Pons (tissue), 1 donor: Measurements from ENCODE around the gene TMEM245.
A peak's percentile ranks its signal among the peaks of the same experiment; 100 is the strongest.
"Not testable (repeated sequence)": the region's sequence is repeated elsewhere in the genome, so short reads cannot be mapped to it uniquely, and the experiment has no call there.

Source experiments
- DNase-seq: peaks from one replicate; pipeline ENCODE4 v3.0.0-alpha.2; 2016; ENCODE audit warnings: low spot score

Gene TMEM245

GRCh38 chr9:108991479-108991878, 128.3 kb downstream of the TMEM245 start:
- DNase-seq, result no peak

GRCh38 chr9:108983885-108984284, 135.9 kb downstream of the TMEM245 start:
- DNase-seq, result no peak

- no peak for DNase-seq
Measured at GRCh38 chr9:108980893-108981292, 138.9 kb downstream of the TMEM245 start.

- no peak for DNase-seq
Measured at GRCh38 chr9:108978205-108978604, 141.5 kb downstream of the TMEM245 start.

GRCh38 chr9:108973895-108974294, 145.9 kb downstream of the TMEM245 start:
- no peak for DNase-seq

GRCh38 chr9:108972626-108973209, 147.0 kb downstream of the TMEM245 start:
- DNase-seq, result no peak

- DNase-seq, result no peak
Measured at GRCh38 chr9:108972186-108972585, 147.6 kb downstream of the TMEM245 start.

- not testable (repeated sequence) for DNase-seq
Measured at GRCh38 chr9:108971392-108971791, 148.4 kb downstream of the TMEM245 start.

GRCh38 chr9:108967916-108968315, 151.8 kb downstream of the TMEM245 start:
- peak; percentile 7 for DNase-seq
